Thyroid gland (tissue), 4 donors: Measurements from ENCODE around the gene C11orf21.

ENCODE experiments used
- POLR2A ChIP-seq, 2 donors: fragments of 450-650 bp; IDR thresholded peaks; one replicate each; pipeline ENCODE4 v1.6.1; 2017; ENCODE audit warnings: antibody characterized with exemption in 2 of 2, mild to moderate bottlenecking in 2 of 2, moderate library complexity in 1 of 2
- TF ChIP-seq, protein P1 (sequence below), 6 experiments: fragments of 200-600 bp in 3 of 6; fragments of 450-650 bp in 3 of 6; sonication (generic) in 3 of 6; IDR thresholded peaks; one replicate each; pipeline ENCODE4 v1.5.1; 2016 to 2019; ENCODE audit warnings: antibody characterized with exemption in 6 of 6, mild to moderate bottlenecking in 2 of 6, inconsistent platforms in 1 of 6, moderate library complexity in 1 of 6

DNA sequence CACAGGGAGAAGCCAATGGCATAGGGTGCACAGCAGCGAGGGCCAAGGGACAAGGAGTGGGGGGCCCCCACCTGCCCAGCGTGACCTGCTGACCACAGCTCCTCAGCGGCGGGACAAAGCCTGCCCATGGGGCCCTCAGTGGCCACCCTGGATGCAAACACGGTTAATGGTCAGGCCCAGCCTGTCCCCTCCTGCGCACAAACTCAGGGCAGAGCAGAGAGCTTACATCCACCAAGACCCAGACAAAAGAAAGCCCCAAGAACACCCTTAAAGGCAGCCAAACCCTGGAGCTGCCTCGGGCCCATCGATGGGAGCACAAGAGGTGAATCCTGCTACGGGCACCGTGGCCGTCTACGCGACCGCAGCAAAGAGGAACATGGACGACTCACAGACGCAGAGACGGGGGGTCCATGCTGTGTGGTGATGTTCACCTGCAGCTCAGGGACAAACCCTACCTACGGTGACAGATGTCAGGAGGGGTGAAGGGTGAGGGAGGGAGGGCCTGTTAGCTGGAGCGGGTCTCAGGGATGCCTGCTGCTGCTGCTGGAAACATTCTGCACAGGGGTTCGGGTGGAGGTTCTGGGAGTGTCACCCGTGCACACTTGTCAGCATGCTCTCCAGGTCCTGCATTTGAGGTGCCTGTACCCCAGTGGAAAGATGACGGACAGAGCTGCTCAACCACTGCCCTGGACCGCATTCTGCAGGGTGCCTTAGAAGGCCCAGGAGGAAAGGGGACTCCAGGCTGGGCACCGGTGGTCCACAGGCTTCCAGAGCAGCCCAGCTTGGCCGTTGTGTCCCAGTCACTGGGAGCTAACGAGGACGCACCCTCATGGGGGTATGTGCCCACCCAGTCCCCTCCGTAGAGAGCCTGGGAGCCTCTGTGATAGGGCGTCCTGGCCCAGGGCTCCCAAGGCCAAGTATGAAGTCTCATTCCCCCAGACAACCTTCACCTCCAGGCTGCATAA is 42.9 kb downstream of the C11orf21 start:
- TF ChIP-seq, protein P1, sequence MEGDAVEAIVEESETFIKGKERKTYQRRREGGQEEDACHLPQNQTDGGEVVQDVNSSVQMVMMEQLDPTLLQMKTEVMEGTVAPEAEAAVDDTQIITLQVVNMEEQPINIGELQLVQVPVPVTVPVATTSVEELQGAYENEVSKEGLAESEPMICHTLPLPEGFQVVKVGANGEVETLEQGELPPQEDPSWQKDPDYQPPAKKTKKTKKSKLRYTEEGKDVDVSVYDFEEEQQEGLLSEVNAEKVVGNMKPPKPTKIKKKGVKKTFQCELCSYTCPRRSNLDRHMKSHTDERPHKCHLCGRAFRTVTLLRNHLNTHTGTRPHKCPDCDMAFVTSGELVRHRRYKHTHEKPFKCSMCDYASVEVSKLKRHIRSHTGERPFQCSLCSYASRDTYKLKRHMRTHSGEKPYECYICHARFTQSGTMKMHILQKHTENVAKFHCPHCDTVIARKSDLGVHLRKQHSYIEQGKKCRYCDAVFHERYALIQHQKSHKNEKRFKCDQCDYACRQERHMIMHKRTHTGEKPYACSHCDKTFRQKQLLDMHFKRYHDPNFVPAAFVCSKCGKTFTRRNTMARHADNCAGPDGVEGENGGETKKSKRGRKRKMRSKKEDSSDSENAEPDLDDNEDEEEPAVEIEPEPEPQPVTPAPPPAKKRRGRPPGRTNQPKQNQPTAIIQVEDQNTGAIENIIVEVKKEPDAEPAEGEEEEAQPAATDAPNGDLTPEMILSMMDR (IDR thresholded peaks at IDR 0.05): no peak
- no peak for TF ChIP-seq POLR2A (IDR thresholded peaks at IDR 0.05)
